Measurements from ENCODE around the gene YBEY. TPM values are rescaled to one million over a fixed set of nuclear protein-coding genes. Genes with fewer than 3 reads are reported as not detected.

YBEY gene
- total RNA-seq, 2 donors from 2014 or later, result 28.5 to 30.0 TPM

GRCh38 chr21:46287541-46287940 is 1.4 kb downstream of the YBEY start:
- intact Hi-C loops (cut with DNase I), result loop anchor here (5.0 to 10.0 kb wide), 2 partner anchors 35 to 143 kb away; partner anchors contain the start of genes C21orf58 and PCNT
- TF ChIP-seq CTCF (IDR thresholded peaks at IDR 0.05) (no peak), POLR2AphosphoS5 (IDR thresholded peaks at IDR 0.05) (no peak), POLR2A (IDR thresholded peaks at IDR 0.05) (no peak)
- H3K9me3 ChIP-seq, result no peaks in the 10 kb centered on the region
- H3K4me1 ChIP-seq (replicated peaks), result peaks cover 7% of the 10 kb centered on the region
- H3K27me3 ChIP-seq (replicated peaks; ENCODE audit: insufficient read depth), result no peaks in the 10 kb centered on the region
- no peak overlapping the region for H3K4me3 ChIP-seq
- no peak overlapping the region for H3K27ac ChIP-seq
- no peaks in the 10 kb centered on the region for H3K36me3 ChIP-seq
- WGBS, result 86% methylated on average over 10 of the region's 10 CpGs
- DNase-seq (ENCODE audit: low spot score), result no peak

- TF ChIP-seq CTCF (IDR thresholded peaks at IDR 0.05) (no peak), POLR2A (IDR thresholded peaks at IDR 0.05) (no peak), POLR2AphosphoS5 (IDR thresholded peaks at IDR 0.05) (no peak)
These were observed 3.6 kb downstream of the YBEY start for GRCh38 chr21:46289655-46290179.

GRCh38 chr21:46291561-46291960 is 5.4 kb downstream of the YBEY start:
- intact Hi-C loops (cut with DNase I), result no loop called here
- Histone ChIP-seq H3K27ac (no peak overlapping the region), H3K4me3 (no peak overlapping the region), H3K4me1 (replicated peaks) (no peaks in the 10 kb centered on the region), H3K36me3 (no peaks in the 10 kb centered on the region), H3K27me3 (replicated peaks; ENCODE audit: insufficient read depth) (no peaks in the 10 kb centered on the region), H3K9me3 (no peaks in the 10 kb centered on the region)
- no peak for DNase-seq (ENCODE audit: low spot score)
- TF ChIP-seq POLR2A (IDR thresholded peaks at IDR 0.05), result no peak
- TF ChIP-seq CTCF (IDR thresholded peaks at IDR 0.05), result no peak
- TF ChIP-seq POLR2AphosphoS5 (IDR thresholded peaks at IDR 0.05), result no peak
- 100% methylated on average over 2 of the region's 2 CpGs for WGBS

More at GRCh38 chr21:46289655-46290179, 3.6 kb downstream of the YBEY start:
- Histone ChIP-seq H3K4me3 (no peak overlapping the region), H3K4me1 (replicated peaks) (peaks cover under 1% of the 10 kb centered on the region), H3K9me3 (no peaks in the 10 kb centered on the region), H3K27ac (no peak overlapping the region), H3K36me3 (no peaks in the 10 kb centered on the region), H3K27me3 (replicated peaks; ENCODE audit: insufficient read depth) (no peaks in the 10 kb centered on the region)
- WGBS, result 67% methylated on average over 6 of the region's 6 CpGs
- intact Hi-C loops (cut with DNase I), result loop anchor here (5.0 to 10.0 kb wide), 2 partner anchors 33 to 145 kb away; partner anchors contain the start of genes C21orf58 and PCNT
- DNase-seq (ENCODE audit: low spot score), result no peak

- Histone ChIP-seq H3K27ac (no peak overlapping the region), H3K4me1 (replicated peaks) (no peaks in the 10 kb centered on the region), H3K9me3 (no peaks in the 10 kb centered on the region), H3K4me3 (no peak overlapping the region), H3K27me3 (replicated peaks; ENCODE audit: insufficient read depth) (no peaks in the 10 kb centered on the region), H3K36me3 (no peaks in the 10 kb centered on the region)
- DNase-seq (ENCODE audit: low spot score), result no peak
- WGBS, result 64% methylated on average over 10 of the region's 10 CpGs
- TF ChIP-seq CTCF (IDR thresholded peaks at IDR 0.05), result no peak
- TF ChIP-seq POLR2A (IDR thresholded peaks at IDR 0.05), result no peak
- TF ChIP-seq POLR2AphosphoS5 (IDR thresholded peaks at IDR 0.05), result no peak
- intact Hi-C loops (cut with DNase I), result no loop called here
These were observed 8.6 kb downstream of the YBEY start for GRCh38 chr21:46294647-46295176.

- no peak for DNase-seq (ENCODE audit: low spot score)
- no peak overlapping the region for H3K27ac ChIP-seq
- no peak overlapping the region for H3K4me3 ChIP-seq
- H3K27me3 ChIP-seq (replicated peaks; ENCODE audit: insufficient read depth), result no peaks in the 10 kb centered on the region
- intact Hi-C loops (cut with DNase I), result no loop called here
- H3K9me3 ChIP-seq, result no peaks in the 10 kb centered on the region
- no peak for TF ChIP-seq POLR2A (IDR thresholded peaks at IDR 0.05)
- no peak for TF ChIP-seq POLR2AphosphoS5 (IDR thresholded peaks at IDR 0.05)
- no peak for TF ChIP-seq CTCF (IDR thresholded peaks at IDR 0.05)
- 47% methylated on average over 9 of the region's 9 CpGs for WGBS
- no peaks in the 10 kb centered on the region for H3K4me1 ChIP-seq (replicated peaks)
- no peaks in the 10 kb centered on the region for H3K36me3 ChIP-seq
These were observed 9.1 kb downstream of the YBEY start for GRCh38 chr21:46295177-46295770.
